B cell (primary cell): ENCODE data around the gene MPZL1.

Experiments
- EZH2 ChIP-seq: IDR thresholded peaks from 2 replicates; pipeline ENCODE4 v1.6.1; 2012; ENCODE audit warnings: borderline replicate concordance, low read depth, mild to moderate bottlenecking, moderate library complexity, low read length; ENCODE audit not compliant: insufficient read depth, poor library complexity, severe bottlenecking
- TF ChIP-seq, protein P1 (sequence below): fragments of 200-600 bp; IDR thresholded peaks from one replicate; pipeline ENCODE4 v1.8.0; 2022; ENCODE audit warnings: antibody characterized with exemption, mild to moderate bottlenecking

DNA sequence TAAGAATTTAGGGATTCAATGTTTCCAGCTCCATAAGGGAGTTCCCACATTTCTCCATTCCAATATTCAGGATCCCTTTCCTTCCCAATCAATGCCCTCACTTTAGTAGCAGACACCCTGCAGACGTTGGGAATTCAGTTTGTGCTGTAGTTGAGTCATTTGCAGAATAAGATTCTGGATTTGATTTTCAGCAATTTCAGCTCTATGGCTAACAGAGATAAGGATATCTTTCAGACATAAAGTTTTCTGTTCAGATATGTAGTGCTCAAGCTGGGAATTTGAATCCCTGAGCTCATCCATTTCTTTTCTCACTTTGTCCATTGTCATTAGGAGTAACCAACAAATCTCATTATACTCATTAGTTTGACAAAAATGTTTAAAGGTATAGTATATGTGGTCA, 13.1 kb downstream of the MPZL1 start:
- TF ChIP-seq, protein P1, sequence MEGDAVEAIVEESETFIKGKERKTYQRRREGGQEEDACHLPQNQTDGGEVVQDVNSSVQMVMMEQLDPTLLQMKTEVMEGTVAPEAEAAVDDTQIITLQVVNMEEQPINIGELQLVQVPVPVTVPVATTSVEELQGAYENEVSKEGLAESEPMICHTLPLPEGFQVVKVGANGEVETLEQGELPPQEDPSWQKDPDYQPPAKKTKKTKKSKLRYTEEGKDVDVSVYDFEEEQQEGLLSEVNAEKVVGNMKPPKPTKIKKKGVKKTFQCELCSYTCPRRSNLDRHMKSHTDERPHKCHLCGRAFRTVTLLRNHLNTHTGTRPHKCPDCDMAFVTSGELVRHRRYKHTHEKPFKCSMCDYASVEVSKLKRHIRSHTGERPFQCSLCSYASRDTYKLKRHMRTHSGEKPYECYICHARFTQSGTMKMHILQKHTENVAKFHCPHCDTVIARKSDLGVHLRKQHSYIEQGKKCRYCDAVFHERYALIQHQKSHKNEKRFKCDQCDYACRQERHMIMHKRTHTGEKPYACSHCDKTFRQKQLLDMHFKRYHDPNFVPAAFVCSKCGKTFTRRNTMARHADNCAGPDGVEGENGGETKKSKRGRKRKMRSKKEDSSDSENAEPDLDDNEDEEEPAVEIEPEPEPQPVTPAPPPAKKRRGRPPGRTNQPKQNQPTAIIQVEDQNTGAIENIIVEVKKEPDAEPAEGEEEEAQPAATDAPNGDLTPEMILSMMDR = no peak
- no peak for TF ChIP-seq EZH2
